Body of pancreas (tissue), 4 donors: Measurements from ENCODE around the gene SCUBE1. TPM values are rescaled to one million over a fixed set of nuclear protein-coding genes. Genes with fewer than 3 reads are reported as not detected.

Experiments
- ATAC-seq: fragments of 150-250 bp; one replicate; pipeline ENCODE4 v1.9.1; 2016
- DNase-seq, 4 donors: peaks; one replicate each; pipeline ENCODE4 v3.0.0-alpha.2; 2019
- H3K27ac ChIP-seq, 4 donors: fragments of 200-600 bp; sonication (generic); 1 replicate in 3 of 4; 2 replicates in 1 of 4; pipeline versions ENCODE4 v1.5.1 to v1.6.1; 2016 to 2019; ENCODE audit warnings: mild to moderate bottlenecking in 1 of 4, mixed read lengths in 1 of 4, moderate library complexity in 1 of 4
- H3K27me3 ChIP-seq, 2 donors: fragments of 200-600 bp; sonication (generic); one replicate each; pipeline ENCODE4 v1.6.0; 2016; ENCODE audit warnings: mild to moderate bottlenecking in 1 of 2
- H3K36me3 ChIP-seq, 2 donors: fragments of 200-600 bp; sonication (generic); replicated peaks in 1 of 2; 2 replicates each; pipeline ENCODE4 v1.5.1; 2016; ENCODE audit warnings: low read depth in 2 of 2; ENCODE audit not compliant: insufficient read depth in 1 of 2
- H3K4me1 ChIP-seq: fragments of 200-600 bp; sonication (generic); one replicate; pipeline ENCODE4 v1.6.0; 2016
- H3K4me3 ChIP-seq, 2 donors: fragments of 200-600 bp; sonication (generic); 1 replicate in 1 of 2; 2 replicates in 1 of 2; pipeline ENCODE4 v1.5.1; 2016 to 2019
- H3K9me3 ChIP-seq, 3 donors: fragments of 200-600 bp; sonication (generic); 1 replicate in 2 of 3; 2 replicates in 1 of 3; pipeline ENCODE4 v1.5.1; 2016
- CTCF ChIP-seq, 7 experiments: fragments of 450-650 bp in 4 of 7; fragments of 200-600 bp in 3 of 7; sonication (generic) in 3 of 7; IDR thresholded peaks; one replicate each; pipeline ENCODE4 v1.5.1; 2016 to 2019; ENCODE audit warnings: antibody characterized with exemption in 7 of 7
- POLR2A ChIP-seq, 3 donors: fragments of 450-650 bp; IDR thresholded peaks; one replicate each; pipeline ENCODE4 v1.6.1; 2016; ENCODE audit warnings: antibody characterized with exemption in 3 of 3, mild to moderate bottlenecking in 2 of 3
- WGBS, 2 donors: methylation state at CpG; one replicate each; pipeline ENCODE4 v1.1.5; 2017; 5-methylcytosine and 5-hydroxymethylcytosine counted together
- intact Hi-C: fragments of 100-400 bp; cut with DNase I; formaldehyde crosslinking; loops from one replicate; pipeline ENCODE4 v1.15.1; 2023
- total RNA-seq, 2 donors: library from RNA; depleted of rRNA; stranded (reverse); fragments of >200 nt; gene quantifications; one replicate each; pipeline ENCODE4 v1.1.0, GENCODE V29; 2016

SCUBE1 gene
- total RNA-seq, 2 donors from 2014 or later = under 0.01 to 0.26 TPM

GRCh38 chr22:43333156-43333555 is 10.0 kb downstream of the SCUBE1 start:
- 41 to 68% methylated on average over 5 of the region's 5 CpGs for WGBS, 2 donors
- no peaks in the 10 kb centered on the region for H3K27me3 ChIP-seq
- no peak for DNase-seq

GRCh38 chr22:43331698-43332097 is 11.5 kb downstream of the SCUBE1 start:
- Histone ChIP-seq H3K27ac (no peak overlapping the region), H3K9me3 (no peaks in the 10 kb centered on the region), H3K36me3 (no peaks in the 10 kb centered on the region), H3K4me1 (no peaks in the 10 kb centered on the region), H3K27me3 (no peaks in the 10 kb centered on the region), H3K4me3 (no peak overlapping the region)
- intact Hi-C loops = no loop called here
- DNase-seq (no peak), ATAC-seq (no peak)
- TF ChIP-seq POLR2A (IDR thresholded peaks at IDR 0.05) (no peak), CTCF (IDR thresholded peaks at IDR 0.05) (no peak)
- 78 to 86% methylated on average over 9 of the region's 9 CpGs for WGBS, 2 donors

More at GRCh38 chr22:43333156-43333555, 10.0 kb downstream of the SCUBE1 start:
- no peak for ATAC-seq
- intact Hi-C loops = no loop called here
- Histone ChIP-seq H3K4me3 (no peak overlapping the region), H3K4me1 (no peaks in the 10 kb centered on the region), H3K36me3 (no peaks in the 10 kb centered on the region), H3K27ac (no peak overlapping the region), H3K9me3 (no peaks in the 10 kb centered on the region)
- TF ChIP-seq CTCF (IDR thresholded peaks at IDR 0.05) = no peak
- TF ChIP-seq POLR2A (IDR thresholded peaks at IDR 0.05) = no peak

- Histone ChIP-seq H3K9me3 (no peaks in the 10 kb centered on the region), H3K27me3 (no peaks in the 10 kb centered on the region), H3K4me1 (no peaks in the 10 kb centered on the region), H3K36me3 (no peaks in the 10 kb centered on the region), H3K4me3 (no peak overlapping the region), H3K27ac (no peak overlapping the region)
- ATAC-seq (no peak), DNase-seq (no peak)
- 41 to 43% methylated on average over 3 of the region's 3 CpGs for WGBS, 2 donors
- intact Hi-C loops = no loop called here
- TF ChIP-seq CTCF (IDR thresholded peaks at IDR 0.05) = no peak
- no peak for TF ChIP-seq POLR2A (IDR thresholded peaks at IDR 0.05)
These were observed 12.1 kb downstream of the SCUBE1 start for GRCh38 chr22:43331069-43331451.

- intact Hi-C loops = no loop called here
- Histone ChIP-seq H3K9me3 (no peaks in the 10 kb centered on the region), H3K27ac (no peak overlapping the region), H3K4me3 (no peak overlapping the region), H3K36me3 (no peaks in the 10 kb centered on the region), H3K27me3 (no peaks in the 10 kb centered on the region), H3K4me1 (no peaks in the 10 kb centered on the region)
- TF ChIP-seq POLR2A (IDR thresholded peaks at IDR 0.05) (no peak), CTCF (IDR thresholded peaks at IDR 0.05) (no peak)
- DNase-seq (no peak), ATAC-seq (no peak)
- 76 to 80% methylated on average over 7 of the region's 7 CpGs for WGBS, 2 donors
These were observed 12.7 kb downstream of the SCUBE1 start for GRCh38 chr22:43330178-43331068.

GRCh38 chr22:43329061-43329460 is 14.1 kb downstream of the SCUBE1 start:
- no peak for ATAC-seq
- TF ChIP-seq CTCF (IDR thresholded peaks at IDR 0.05) (no peak), POLR2A (IDR thresholded peaks at IDR 0.05) (no peak)
- H3K9me3 ChIP-seq = no peaks in the 10 kb centered on the region
- H3K27me3 ChIP-seq = no peaks in the 10 kb centered on the region
- H3K27ac ChIP-seq = no peak overlapping the region
- intact Hi-C loops = no loop called here
- WGBS, 2 donors = 63 to 71% methylated on average over 3 to 4 of the region's 7 CpGs
- H3K36me3 ChIP-seq = no peaks in the 10 kb centered on the region
- H3K4me3 ChIP-seq = no peak overlapping the region
- no peak for DNase-seq
- no peaks in the 10 kb centered on the region for H3K4me1 ChIP-seq
